ENCODE data around the gene KRT2. TPM values are rescaled to one million over a fixed set of nuclear protein-coding genes. Genes with fewer than 3 reads are reported as not detected.

The KRT2 gene
- total and polyA plus RNA-seq, 10 of the 15 experiments (the other 5 are each of a cell fraction or from before 2014, with no cell fraction given): 0.08 to 0.12 TPM; not detected in 8

DNA sequence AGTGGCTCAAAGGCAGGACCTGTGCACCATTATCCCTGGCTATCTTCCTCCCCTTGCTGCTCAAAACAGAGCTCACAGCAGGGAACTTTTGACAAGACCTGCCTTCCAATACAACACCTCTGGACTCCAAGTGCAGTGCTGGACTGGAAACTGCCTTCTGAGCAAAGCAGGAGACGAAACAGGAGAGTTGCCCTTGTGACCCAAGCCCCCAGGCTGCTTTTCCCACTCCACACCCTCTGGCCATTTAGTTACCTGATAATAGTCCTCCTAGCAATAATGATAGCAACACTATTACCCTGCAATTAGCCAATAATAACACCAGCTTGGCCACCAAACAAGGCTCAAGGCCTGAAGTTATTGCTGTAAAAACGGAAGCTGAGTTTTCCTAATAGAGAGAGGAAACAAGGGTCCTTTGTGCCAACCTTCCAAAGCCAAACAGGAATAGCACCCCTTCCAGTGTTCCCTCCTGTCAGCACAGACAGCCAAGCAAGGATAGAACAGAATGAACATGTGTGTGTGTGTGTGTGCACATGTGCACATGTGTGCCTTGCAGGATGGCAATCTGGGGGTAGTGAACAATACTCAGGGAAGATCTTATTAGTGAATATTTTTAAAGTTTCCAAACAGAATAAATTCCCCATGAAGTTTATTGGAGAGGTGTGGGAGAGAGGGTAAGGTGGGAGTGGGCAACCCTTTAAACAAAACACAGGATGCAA is 24.5 kb downstream of the KRT2 start:
- 0% methylated on average over 2 of the region's 2 CpGs for WGBS (ENCODE audit: insufficient coverage, insufficient replicate concordance, low lambda C conversion rate, missing lambda C conversion rate)
- Histone ChIP-seq H3K4me3 (no peak overlapping the region), H3K27me3 (replicated peaks in 1 of 2; ENCODE audit: control insufficient read depth in 2 of 2, insufficient read depth in 2 of 2, low read length in 1 of 2) (no peaks in the 10 kb centered on the region; a peak in 1 of 4 replicates), H3K27ac (ENCODE audit: control insufficient read depth, insufficient read depth) (no peak overlapping the region), H3K36me3 (ENCODE audit: control insufficient read depth in 2 of 2, insufficient read depth in 2 of 2, low read length in 1 of 2) (no peaks in the 10 kb centered on the region), H3K4me1 (ENCODE audit: control insufficient read depth, insufficient read depth, low read length) (no peaks in the 10 kb centered on the region), H3K4me2 (ENCODE audit: control insufficient read depth, insufficient read depth) (no peak overlapping the region), H3K9ac (ENCODE audit: control insufficient read depth, insufficient read depth, low read length) (no peak overlapping the region), H4K20me1 (ENCODE audit: control insufficient read depth, insufficient read depth) (no peaks in the 10 kb centered on the region), H3K79me2 (ENCODE audit: control insufficient read depth, insufficient read depth, low read length) (no peaks in the 10 kb centered on the region), H2AFZ (ENCODE audit: control insufficient read depth, low read depth, low read length) (no peak overlapping the region), H3K9me3 (replicated peaks; ENCODE audit: control insufficient read depth, insufficient read depth, low read length) (no peaks in the 10 kb centered on the region)
- ChIA-PET RAD21 (ENCODE audit: unreplicated experiment) (no interaction called here), POLR2A (no interaction called here), SMC1A (ENCODE audit: uncharacterized antibody, unreplicated experiment) (no interaction called here), CTCF (no interaction called here)
- intact Hi-C loops (cut with micrococcal nuclease; ENCODE audit: unreplicated experiment) (no loop called here), in situ Hi-C loops (cut with MboI) (no loop called here)
- FAIRE-seq: no peak
- no TSS peak for BruUV-seq (replicated peaks)
- no peak for DNase-seq (ENCODE audit: low read depth, low spot score)
- ATAC-seq: no peak
- TF ChIP-seq CHD1 (IDR thresholded peaks at IDR 0.05; ENCODE audit: low read depth, low read length) (no peak), HDAC2 (IDR thresholded peaks at IDR 0.05) (no peak), E4F1 (IDR thresholded peaks at IDR 0.05; ENCODE audit: borderline replicate concordance, partially characterized antibody) (no peak), NFYA (IDR thresholded peaks at IDR 0.05; ENCODE audit: borderline replicate concordance, low read depth, low read length) (no peak), SREBF2 (IDR thresholded peaks at IDR 0.05; ENCODE audit: low read length) (no peak), NR2F1 (conservative IDR thresholded peaks at IDR 0.05) (no peak), YY1 (IDR thresholded peaks at IDR 0.05; ENCODE audit: low read depth, low read length) (no peak), RELB (IDR thresholded peaks at IDR 0.05; ENCODE audit: low read depth) (no peak), HDGF (IDR thresholded peaks at IDR 0.05) (no peak), FOS (IDR thresholded peaks at IDR 0.05; ENCODE audit: borderline replicate concordance, extremely low read depth, insufficient read length) (no peak), KLF5 (IDR thresholded peaks at IDR 0.05; ENCODE audit: partially characterized antibody) (no peak), EP300 (IDR thresholded peaks at IDR 0.05; ENCODE audit: borderline replicate concordance in 1 of 2, control insufficient read depth in 1 of 2, low read depth in 2 of 2, low read length in 2 of 2) (no peak), BCL3 (IDR thresholded peaks at IDR 0.05; ENCODE audit: borderline replicate concordance, insufficient read depth, low read depth, low read length, poor library complexity, severe bottlenecking) (no peak), ESRRA (IDR thresholded peaks at IDR 0.05; ENCODE audit: low read length) (no peak)
- TF ChIP-seq, protein P1, sequence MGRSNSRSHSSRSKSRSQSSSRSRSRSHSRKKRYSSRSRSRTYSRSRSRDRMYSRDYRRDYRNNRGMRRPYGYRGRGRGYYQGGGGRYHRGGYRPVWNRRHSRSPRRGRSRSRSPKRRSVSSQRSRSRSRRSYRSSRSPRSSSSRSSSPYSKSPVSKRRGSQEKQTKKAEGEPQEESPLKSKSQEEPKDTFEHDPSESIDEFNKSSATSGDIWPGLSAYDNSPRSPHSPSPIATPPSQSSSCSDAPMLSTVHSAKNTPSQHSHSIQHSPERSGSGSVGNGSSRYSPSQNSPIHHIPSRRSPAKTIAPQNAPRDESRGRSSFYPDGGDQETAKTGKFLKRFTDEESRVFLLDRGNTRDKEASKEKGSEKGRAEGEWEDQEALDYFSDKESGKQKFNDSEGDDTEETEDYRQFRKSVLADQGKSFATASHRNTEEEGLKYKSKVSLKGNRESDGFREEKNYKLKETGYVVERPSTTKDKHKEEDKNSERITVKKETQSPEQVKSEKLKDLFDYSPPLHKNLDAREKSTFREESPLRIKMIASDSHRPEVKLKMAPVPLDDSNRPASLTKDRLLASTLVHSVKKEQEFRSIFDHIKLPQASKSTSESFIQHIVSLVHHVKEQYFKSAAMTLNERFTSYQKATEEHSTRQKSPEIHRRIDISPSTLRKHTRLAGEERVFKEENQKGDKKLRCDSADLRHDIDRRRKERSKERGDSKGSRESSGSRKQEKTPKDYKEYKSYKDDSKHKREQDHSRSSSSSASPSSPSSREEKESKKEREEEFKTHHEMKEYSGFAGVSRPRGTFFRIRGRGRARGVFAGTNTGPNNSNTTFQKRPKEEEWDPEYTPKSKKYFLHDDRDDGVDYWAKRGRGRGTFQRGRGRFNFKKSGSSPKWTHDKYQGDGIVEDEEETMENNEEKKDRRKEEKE (IDR thresholded peaks at IDR 0.05): no peak

All from GM12878 (cell line).